ENCODE results near the gene SLC26A1.
"Not testable (repeated sequence)": the region's sequence is repeated elsewhere in the genome, so short reads cannot be mapped to it uniquely, and the experiment has no call there.

SLC26A1 gene

DNA sequence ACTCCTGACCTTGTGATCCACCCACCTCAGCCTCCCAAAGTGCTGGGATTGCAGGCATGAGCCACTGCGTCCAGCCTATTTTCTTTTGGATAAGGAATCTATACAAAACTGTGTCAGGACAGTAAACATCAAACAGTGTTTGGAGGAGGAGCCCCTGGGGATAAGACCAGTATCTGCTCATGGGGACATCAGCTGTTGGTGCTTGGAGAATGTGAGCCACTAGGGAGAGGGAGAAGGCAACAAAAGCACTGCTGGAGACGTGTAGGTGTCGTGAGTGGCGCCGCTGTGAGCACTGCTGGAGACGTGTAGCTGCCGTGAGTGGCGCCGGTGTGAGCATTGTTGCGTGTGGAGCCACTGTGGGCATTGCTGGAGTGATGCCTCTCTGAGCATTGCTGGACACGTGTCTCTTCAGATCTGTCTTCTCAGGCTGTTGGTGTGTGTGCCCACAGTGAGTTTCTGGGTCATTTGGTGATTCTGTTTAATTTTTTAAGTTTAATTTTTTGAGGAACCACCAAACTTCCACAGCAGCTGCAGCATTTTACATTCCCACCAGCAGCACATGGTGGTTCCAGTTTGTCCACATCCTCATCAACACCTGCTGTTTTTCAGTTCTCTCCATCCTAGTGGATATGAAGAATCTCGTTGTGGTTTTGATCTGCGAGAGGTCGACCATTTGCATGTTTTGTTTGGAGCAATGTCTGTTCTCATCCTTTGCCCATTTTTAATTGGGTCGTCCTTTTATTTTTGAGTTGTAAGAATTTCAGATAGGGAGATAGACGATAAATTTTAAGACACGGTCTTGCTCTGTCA is 38.8 kb downstream of the SLC26A1 start:
- no peak for DNase-seq (ENCODE audit: low read depth in 2 of 2)

DNA sequence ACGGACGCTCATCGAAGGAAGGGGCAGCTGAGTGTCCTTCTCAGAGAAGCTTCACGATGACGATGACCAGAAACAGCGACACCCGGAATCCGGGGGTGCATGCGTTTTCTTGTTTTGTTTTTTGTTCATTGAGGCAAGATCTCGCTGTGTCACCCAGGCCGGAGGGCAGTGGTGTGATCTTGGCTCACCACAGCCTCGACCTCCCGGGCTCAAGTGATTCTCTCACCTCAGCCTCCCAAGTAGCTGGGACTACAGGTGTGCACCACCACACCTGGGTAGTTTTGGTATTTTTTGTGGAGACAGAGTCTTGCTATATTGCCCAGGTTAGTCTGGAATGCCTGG is 39.7 kb downstream of the SLC26A1 start:
- no peak for DNase-seq (ENCODE audit: low read depth in 2 of 2)

DNA sequence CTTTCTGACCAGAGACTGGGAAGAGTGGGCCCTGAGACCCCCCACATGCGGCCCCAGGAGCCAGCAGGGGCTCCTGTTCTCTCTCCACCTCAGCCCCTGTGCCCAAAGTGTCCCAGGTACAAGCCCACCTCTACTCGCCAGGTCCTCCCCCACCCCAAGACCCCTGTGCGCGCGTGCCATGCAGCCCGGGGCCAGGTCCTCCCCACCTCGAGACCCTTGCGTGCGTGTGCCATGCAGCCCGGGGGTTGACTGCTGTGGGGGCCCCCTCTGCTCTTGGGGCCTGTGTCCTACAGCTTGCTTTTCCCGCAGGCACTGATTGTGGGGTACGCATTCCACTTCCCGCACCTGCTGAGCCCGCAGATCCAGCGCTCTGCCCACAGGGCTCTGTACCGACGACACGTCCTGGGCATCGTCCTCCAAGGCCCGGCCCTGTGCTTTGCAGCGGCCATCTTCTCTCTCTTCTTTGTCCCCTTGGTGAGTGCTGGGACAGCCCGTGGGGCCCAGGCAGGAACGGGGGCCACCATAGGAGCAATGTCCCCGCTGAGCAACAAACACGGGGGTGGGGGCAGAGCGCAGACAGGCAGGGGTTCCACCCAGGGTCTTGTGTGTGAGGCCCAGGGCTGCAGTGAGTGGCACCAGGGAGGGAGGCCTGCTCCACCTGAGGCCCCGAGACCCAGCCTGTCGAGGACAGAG is 40.2 kb downstream of the SLC26A1 start:
- no peak for DNase-seq (ENCODE audit: low read depth in 2 of 2)

DNA sequence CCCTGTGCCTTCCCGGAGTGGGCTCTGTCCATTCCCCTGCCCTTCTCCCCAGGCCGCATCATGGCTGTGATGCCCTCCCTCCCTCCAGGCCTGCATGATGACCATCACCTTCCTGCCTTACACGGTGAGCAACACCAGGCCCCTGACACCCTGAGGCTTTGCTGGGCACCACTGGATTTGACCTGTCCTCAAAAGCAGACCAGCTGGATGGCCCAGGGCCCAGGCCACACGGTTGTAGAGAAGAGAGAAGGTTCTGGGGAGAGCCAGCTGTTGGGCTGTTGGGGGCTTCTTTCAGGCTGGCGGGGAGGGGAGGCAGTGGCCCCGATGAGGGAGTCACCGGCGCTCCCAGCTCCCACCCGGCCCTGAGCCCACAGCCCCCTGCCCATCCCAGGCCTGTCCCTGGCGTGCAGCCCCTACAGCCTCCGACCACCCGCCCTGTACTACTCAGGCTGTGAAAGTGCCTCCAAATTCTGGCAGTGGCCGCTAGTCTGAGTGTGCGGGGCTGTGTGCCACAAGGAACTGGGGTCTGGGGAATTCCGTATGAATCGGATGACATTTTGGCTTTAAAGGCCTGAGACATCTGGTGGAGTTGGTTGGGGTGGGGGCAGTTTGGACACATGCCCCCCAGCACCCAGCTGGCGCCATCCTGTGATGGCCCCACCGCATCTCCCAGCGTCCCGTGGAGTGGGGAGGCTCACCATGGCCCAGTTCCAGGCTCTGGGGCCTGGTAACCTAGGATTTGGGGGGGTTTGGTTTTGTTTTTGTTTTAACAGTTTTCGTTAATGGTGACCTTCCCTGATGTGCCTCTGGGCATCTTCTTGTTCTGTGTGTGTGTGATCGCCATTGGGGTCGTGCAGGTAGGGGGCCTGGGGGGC is 41.4 kb downstream of the SLC26A1 start:
- DNase-seq (ENCODE audit: low read depth in 2 of 2), result no peak

DNA sequence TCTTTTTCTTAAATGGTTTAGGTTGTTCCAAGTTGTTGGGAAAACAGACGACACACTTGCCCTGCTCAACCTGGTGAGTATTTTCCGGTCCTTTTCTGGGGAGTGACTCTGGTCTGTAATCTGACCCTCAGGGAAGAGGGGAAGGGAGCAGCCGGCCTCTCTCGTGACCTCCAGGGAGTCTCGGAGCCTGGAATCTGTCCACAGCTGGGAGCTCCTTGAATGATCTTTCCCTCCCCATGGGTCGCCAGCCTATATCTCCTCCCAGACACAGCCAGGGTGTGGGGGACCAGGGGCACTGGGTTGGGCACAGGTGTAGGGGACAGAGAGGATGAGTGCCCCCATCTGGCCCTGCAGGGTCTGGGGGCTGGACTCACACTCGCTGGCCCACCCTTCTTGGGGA is 42.0 kb downstream of the SLC26A1 start:
- no peak for DNase-seq (ENCODE audit: low read depth in 2 of 2)

DNA sequence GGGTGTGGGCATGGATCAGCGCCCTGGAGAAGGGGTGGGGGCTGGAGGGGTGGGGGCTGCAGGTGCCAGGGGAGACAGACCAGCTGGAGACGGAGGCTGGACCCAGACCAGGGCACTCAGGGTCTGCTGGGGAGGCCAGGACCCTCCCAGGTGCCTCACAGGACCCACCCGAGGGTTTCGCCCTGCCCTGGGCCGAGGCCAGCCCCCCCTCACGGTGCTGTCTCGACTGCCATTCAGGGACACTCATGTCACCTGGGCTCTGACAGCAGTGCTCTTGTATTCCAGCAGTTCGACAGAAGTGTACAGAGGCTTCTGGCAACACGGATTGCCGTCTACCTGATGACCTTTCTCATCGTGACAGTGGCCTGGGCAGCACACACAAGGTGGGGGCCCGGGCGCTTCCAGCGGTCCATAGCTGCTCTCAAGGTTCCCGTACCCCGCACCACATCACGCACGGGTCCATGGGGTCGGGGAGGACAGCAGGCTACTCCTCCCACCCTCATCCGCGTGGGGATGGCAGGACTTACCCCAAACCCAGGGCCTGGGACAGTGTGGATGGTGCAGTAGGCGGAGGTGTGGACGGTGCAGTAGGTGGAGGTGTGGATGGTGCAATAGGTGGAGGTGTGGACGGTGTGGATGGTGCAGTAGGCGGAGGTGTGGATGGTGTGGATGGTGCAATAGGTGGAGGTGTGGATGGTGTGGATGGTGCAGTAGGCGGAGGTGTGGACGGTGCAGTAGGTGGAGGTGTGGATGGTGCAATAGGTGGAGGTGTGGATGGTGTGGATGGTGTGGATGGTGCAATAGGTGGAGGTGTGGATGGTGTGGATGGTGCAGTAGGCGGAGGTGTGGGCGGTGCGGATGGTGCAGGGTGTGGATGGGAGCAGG is 42.8 kb downstream of the SLC26A1 start:
- DNase-seq (ENCODE audit: low read depth in 2 of 2), result no peak

DNA sequence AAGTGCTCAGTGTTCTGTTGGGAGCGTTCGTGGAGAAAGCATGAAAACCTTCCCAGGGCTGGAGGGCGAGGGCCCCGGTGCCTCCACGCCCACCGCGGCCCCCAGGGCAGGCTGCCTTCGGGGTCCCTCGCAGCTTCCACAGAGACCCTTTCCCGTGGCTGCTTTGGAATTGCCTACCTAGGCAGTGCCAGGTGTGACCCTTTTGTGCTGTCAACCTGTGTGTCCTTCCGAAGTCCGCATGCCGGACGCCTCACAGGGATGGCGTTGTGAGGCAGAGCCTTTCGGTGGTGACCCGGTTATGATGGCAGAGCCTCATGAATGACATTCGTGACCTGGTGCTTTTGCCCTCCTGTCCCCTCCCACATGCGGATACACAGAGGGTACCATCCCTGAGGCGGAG is 43.5 kb downstream of the SLC26A1 start:
- no peak for DNase-seq (ENCODE audit: low read depth in 2 of 2)

DNA sequence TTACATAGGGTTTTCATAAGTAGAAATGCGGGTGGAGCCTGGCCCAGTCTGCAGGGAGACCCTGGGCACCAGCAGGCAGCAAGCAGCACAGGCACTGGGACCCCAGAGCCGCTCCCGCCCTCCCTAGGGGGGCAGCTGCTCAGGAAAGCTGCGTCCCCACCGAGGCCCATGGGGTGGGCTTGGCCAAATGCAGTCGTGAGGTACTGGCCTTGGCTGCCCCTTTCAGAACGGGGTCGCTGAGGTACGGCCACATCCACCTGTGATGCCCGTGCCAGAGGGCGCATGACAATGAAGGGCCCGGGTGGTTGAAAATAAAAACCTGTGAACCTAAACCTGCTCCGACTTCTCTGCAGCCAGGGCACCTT is 44.3 kb downstream of the SLC26A1 start:
- DNase-seq (ENCODE audit: low read depth in 2 of 2), result no peak

DNA sequence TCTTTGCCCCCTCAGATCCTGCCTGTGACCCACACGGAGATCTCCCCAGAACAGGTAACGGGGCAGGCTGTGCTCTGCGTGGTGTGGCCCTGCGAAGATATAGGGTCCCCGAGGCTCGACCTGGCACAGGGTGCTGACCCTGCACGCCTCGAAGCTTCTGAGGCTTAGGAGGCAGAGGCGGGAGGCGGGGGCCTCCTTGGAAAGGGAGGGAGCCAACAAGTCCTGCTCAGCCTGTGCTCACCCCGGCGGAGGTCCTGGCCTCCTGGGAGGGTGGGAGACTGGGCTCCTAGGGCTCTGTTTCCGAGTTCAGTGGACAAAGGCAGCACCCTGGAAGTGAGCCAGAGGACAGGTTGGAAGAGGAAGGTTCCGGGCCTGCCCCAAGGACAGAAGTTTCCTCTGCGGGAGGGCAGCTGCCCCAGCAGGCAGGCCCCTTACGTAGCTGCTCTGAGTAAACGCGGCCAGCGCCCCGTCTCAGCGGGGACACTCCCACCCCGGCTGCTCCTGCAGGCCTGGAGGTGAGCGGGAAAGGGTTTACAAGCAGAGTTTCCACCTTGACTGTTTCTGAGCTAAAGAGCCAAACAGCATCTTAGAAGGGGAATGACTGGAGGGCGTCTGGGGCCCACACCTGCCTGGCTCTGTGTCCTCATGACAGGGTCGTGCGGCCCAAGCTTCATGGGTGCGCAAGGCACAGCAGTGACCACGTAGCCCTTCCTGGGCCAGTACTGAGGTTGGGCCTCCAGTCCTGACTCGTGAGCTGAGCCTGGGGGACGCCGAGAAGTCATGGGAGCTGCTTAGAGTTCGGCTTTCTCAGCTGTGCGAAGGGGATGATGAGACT is 44.9 kb downstream of the SLC26A1 start:
- no peak for DNase-seq (ENCODE audit: low read depth in 2 of 2)

DNA sequence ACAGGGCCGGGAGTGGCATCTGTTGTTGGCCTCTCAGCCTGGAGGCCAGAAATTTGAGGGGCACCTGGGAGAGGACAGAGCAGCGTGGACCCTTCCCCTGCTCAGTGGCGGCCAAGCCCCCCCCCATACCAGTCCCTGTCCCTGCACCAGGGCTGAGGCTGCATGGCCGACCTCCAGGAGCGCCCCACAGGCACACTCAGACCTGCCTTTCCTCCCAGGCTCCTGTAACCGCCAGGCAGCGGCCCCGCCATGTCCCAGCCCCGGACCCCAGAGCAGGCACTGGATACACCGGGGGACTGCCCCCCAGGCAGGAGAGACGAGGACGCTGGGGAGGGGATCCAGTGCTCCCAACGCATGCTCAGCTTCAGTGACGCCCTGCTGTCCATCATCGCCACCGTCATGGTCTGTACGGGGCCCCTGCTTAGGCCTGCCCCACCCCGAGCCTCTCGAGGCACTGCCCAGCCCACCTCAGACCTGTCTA is 45.7 kb downstream of the SLC26A1 start:
- DNase-seq (ENCODE audit: low read depth in 2 of 2), result no peak

DNA sequence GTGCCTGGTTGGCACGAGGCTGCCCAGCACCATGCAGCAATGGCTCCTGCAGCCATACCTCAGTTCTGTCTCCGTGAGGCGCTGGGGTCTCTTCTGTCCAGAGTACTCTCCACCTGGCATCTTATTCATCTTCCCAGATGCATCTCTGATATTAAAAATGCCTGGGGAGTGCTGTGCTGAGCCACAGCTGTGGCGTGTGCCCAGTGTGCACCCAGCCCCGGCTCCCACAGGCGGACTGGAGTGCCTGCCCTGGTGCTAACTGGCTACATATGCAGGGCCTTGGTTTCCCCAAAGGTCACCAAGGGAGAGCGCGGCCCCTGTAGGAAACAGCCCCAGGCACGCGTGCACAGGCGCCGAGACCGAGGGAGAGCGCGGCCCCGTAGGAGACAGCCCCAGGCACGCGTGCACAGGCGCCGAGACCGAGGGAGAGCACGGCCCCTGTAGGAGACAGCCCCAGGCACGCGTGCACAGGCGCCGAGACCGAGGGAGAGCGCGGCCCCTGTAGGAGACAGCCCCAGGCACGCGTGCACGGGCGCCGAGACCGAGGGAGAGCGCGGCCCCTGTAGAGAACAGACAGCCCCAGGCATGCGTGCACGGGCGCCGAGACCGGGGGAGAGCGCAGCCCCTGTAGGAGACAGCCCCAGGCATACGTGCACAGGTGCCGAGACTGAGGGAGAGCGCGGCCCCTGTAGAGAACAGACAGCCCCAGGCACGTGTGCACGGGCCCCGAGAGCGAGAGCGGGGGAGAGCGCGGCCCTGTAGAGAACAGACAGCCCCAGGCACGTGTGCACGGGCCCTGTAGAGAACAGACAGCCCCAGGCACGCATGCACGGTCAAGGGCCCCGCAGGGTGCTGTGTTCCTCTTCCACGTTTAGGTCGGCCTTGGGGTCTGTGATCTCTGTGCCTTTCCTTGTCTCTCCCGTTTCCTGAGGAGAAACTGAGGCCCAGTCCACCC is 46.4 kb downstream of the SLC26A1 start:
- DNase-seq (ENCODE audit: low read depth in 2 of 2), result no peak

DNA sequence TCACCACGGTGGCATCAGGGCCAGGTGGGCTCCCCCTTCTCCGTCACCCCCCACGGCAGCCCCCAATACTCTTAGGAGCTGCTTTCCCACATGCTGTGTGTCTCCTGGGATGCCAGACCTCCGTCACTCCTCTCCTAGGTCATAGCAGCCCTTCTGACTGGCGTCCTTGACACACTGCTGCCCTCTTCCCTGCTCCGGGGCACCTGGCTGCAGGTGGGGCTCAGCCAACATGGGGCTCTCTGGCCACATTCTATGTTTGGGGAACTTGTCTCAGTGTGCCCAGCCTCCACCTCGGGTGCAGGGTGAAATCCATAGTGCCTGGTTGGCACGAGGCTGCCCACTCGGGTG is 47.1 kb downstream of the SLC26A1 start:
- no peak for DNase-seq (ENCODE audit: low read depth in 2 of 2)

DNA sequence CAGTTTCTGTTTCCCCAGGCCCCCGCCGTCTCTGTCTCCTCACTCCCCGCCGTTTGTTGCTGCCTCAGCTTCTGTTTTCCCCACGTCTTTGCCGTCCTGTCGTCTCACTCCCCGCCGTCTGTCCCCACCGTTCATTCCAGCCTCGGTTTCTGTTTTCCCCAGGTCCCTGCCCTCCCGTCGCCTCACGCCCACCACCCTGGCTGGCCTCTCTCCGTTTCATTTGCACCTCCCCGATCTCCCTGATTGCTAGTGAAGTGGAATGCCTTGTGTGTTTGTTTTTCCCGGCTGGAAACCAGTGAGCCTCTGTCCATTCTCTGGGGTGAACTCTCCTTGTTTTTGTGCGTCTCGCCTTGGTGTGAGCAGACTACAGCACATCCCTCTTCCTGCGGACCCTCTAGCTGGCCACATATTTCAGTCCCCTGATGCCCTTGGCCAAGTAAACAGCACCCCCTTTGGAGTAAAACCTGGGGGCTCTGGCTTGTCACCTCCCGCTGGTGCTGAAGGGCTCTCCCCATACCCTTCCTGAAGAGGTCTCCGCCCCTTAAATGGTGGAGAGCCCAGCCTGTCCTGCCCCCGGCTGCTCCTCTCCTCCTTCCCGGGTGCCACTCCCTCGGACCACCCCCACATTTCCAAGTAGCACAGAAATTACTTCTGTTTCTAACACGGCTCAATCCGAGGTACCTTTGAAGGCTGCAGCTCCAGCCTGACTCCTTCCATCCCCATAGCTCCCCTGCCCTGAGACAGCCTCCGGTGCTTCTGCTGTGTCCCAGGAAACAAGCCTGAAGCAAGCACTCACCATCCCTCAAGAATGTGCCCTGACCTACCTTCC is 47.7 kb downstream of the SLC26A1 start:
- DNase-seq (ENCODE audit: low read depth in 2 of 2), result no peak

DNA sequence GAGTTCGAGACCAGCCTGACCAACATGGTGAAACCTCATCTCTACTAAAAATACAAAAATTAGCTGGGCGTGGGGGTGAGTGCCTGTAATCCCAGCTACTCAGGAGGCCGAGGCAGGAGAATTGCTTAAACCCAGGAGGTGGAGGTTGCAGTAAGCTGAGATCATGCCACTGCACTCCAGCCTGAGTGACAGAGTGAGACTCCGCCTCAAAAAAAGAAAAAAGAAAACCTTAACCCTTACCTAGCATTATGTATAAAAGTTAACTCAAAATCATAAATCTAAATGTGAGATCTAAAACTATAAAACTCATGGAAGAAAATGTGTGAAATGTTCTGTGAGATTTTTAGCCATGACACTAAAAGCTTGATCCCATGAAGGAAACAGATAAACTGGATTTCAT is 53.7 kb downstream of the SLC26A1 start:
- not testable (repeated sequence) for DNase-seq (ENCODE audit: low read depth in 2 of 2)

All from stimulated activated CD8-positive, alpha-beta memory T cell treated with anti-CD3 and anti-CD28 coated beads, Interleukin-7, amount 100 ng/mL, for 4 hours (primary cell).